Stimulated activated CD4-positive, alpha-beta T cell treated with anti-CD3 and anti-CD28 coated beads, Interleukin-15, amount 100 ng/mL, for 1 hour (primary cell): ENCODE data around the gene CACNA1I.
A peak's percentile ranks its signal among the peaks of the same experiment; 100 is the strongest.

Experiments used
- DNase-seq, 2 donors: peaks; one replicate each; pipeline ENCODE4 v3.0.0-alpha.2; 2020; ENCODE audit warnings: low read depth in 1 of 2, low spot score in 1 of 2

CACNA1I gene

DNA sequence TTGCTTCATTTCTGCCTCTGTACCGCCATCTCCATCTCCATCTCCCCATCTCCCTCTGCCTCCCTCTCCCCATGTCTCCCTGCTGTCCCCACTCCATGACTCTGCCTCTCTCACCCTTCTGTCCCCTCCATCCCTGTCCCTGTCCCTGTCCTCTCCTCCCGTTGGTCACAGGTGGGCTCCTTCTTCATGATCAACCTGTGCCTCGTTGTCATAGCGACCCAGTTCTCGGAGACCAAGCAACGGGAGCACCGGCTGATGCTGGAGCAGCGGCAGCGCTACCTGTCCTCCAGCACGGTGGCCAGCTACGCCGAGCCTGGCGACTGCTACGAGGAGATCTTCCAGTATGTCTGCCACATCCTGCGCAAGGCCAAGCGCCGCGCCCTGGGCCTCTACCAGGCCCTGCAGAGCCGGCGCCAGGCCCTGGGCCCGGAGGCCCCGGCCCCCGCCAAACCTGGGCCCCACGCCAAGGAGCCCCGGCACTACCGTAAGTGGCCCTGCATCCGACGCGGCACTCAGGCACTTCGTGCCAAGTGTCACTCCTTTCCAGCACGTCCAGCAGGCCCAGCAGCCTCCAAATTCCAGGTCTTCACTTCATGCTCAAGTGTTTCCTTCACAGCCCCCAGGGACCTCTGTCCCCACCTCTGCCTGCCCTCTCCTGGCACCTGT, 76.0 kb downstream of the CACNA1I start:
- no peak for DNase-seq

DNA sequence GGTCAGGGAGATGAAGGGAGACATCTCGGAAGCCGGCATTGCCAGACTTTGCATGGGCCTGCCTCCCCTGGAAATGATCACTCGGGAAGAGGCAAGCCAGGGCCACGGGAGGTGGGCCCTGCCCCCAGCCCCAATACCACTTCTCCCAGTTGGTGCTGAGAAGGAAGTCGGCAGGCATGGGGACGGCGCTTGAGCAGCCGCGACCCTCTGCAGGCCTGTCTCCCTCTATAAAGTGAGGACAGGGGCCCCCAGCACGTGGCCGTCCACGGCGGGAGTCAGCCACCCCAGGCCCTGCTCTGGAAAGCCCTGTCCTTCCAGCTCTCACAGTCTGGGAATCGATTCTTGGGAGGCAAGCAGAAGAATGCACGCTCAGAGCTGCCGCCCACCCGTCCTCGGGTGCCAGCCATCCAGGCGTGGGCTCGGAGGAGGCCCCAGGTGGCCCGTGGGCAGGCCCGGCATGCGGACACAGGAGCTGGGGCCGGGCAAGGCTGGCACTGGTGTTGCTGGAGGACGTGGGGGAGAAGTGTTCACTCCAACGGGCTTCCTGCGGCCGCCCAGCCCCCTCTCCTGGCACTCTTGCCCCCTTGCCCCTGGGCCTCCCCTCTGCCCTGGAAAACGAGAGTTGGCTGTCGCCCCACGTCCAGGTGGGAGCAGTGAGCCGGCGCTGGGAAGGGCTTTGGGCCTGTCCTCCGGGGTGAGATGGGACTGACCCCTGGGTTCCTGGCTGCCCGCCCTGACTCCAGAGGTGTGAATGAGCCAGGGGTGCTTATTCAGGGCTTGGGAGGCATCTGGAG, 77.5 kb downstream of the CACNA1I start:
- DNase-seq: no peak

DNA sequence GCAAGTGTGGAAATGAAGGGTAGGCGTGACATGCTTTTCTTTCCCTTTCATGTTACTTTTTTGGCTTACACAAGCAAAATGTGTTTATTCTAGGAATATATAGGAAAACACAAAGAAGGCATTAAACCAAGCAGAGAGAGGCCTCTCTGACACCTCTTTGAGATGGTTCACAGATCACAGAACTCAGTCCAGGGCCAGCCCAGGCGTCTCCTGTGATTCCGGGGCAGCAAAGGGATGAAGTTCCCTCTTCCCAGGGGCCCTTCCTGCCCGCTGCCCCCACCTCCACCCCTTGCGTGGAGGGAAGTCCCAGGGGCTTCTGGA, 78.0 kb downstream of the CACNA1I start:
- DNase-seq: no peak

DNA sequence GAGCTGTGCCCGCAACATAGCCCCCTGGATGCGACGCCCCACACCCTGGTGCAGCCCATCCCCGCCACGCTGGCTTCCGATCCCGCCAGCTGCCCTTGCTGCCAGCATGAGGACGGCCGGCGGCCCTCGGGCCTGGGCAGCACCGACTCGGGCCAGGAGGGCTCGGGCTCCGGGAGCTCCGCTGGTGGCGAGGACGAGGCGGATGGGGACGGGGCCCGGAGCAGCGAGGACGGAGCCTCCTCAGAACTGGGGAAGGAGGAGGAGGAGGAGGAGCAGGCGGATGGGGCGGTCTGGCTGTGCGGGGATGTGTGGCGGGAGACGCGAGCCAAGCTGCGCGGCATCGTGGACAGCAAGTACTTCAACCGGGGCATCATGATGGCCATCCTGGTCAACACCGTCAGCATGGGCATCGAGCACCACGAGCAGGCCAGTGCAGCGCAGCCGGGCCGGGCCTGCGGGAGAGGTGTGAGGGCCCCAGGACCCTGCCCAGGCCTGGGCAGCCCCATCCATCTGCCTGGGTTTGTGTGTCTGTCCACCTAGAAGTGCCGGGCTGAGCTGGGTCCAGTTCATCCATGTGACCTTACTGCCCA, 79.0 kb downstream of the CACNA1I start:
- DNase-seq: no peak

DNA sequence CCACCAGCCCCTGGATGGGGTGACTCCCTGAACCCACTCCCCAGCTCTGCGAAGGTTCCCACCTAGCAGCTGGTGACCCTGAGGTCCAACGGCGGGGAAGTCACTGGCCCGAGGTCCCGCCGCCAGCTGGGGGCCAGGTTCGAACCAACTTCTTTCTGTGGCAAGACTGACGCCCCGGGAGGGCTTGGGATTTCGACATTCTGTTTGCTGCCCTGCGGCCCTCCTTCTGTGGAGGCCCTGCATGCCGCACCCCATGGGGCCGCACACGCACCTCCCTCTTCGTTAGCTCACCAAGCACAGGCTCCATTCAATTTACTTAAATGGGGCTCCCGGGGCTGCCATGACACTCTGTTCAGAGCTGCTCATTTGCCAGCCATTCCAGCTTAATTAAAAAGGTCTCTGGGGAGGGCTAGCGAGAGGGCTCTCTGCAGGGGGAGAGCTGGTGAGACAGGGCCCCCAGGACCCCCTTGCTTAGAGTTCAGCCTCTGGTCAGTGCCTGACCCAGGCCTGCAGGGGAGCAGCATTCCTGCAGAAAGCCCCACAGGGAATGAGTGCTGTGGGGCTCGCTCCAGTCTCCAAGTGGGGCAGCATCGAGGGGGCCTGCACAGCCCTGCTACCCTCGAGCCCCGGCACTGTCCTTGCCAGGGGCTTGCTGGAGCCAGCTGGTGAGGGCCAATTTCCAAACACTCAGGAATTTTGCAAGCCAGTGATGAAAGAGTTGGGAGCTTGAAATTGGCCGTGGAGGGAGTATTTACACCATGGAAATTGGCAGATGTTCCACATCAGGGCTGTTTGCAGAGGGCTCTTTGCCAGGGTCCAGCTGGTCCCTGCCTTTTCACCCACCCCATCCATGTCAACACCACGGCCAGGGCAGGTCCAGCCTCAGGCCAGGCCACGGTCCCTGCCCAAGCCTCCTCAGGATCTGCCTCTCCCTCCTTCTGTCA, 80.8 kb downstream of the CACNA1I start:
- no peak for DNase-seq

DNA sequence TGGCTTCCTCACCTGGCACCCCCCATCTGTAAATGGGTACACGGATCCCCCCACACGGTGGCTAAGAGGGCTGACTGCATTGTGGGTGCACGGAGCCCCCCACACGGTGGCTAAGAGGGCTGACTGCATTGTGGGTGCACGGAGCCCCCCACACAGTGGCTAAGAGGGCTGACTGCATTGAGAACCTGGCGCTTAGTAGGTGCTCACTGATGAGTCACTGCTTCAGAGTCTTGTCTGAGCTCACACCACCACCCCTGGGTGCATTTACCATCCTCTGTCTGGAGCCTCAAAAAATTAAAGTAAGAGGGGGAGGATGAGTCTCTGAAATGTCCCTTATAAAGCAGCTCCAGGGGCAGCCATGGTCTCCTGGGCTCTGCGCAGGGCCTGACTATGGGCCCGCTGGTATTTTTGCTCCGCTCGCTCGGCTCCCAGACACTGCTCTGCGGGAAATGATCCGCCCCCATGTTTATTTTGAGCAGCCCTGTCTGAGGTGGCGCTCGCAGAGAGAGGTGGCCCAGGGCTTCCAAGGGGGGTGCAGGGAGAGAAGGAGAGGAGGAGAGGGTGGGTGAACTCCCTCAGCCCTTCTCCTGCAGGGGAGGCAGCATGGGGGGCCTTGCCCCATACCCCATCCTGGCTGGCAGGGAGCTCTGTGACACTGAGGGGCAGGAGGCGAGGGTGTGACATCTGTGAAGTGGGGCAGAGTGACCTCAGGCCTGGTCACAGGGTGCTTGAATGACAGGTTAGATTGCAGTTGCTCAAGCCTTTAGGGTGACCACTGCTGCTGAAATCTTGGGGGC, 82.6 kb downstream of the CACNA1I start:
- no peak for DNase-seq

DNA sequence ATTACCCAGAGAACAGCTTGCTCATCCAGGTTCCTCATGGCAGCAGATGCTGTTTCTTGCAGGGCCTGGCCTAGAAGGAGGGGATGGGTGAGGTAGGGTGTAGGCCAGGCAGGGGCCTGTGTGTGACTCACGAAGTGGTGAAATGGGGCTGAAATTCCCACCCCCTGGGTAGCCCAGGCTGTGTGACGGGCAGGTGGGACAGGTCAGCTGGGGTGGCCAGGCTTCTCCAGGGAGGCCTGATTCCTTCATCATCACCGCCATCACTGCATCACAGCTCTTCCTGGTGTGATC, 83.2 kb downstream of the CACNA1I start:
- no peak for DNase-seq

DNA sequence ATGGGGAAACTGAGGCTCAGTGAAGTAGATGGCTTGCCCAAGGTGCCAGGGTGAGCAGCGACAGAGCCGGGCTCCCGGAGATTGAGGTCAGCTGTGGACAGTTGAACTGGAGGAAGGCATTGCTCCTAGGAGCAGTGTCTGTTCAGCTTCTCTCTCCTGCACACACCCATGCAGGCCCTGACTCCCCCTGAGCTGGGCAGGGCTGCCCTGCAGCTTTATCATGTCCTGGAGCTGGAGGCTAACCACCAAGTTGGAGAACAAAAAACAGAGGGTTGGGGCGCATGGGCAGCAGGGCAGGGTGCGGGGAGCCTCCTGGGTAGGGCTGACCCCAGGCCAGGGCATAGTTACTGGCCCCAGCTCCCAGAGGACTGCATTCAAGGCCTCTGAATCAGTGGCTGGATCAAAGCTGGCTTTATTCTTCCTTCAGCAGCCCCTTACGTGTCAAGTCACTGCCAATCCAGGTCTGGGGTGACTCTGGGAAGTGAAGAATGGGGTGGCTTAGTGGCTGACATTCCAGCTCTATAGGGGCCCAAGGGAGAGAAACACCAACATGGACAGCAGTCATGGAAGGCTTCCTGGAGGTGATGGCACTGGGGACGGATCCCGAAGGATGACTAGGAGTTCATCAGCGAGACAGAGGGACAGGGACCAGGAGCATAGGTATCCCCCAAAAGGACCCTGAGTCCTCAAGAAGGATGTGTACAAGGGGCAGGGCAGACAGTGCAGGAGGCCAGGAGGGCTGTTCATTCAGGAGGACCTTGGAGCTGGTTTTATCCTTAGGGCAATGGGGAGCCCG, 83.8 kb downstream of the CACNA1I start:
- no peak for DNase-seq

DNA sequence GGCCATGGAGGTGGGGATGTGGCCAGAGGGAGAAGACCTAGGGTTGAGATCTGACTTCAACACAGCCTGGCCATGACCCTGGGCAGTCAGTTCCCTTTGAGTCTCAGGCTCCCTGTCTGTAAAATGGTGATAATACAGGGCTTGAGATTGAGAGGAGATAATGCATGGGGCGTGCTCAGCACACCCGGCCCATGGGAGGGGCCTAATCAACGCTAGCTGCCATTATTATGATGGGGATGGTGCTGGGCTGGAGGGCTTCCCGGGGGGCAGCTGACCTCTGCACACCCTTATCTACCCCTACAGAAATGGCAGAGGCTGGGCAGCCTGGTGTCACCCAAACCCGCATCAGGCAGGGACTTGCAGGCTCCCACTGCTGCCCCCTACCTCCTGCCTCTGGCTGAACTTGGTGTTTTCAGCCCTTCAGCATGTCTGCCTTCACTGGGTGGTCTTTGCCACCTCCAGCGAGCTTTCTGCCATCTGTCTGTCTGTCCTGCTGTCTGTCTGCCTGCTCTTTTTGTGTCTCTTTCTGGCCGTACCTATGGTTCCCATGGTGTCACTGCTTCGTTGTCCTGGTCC, 84.5 kb downstream of the CACNA1I start:
- DNase-seq: no peak

DNA sequence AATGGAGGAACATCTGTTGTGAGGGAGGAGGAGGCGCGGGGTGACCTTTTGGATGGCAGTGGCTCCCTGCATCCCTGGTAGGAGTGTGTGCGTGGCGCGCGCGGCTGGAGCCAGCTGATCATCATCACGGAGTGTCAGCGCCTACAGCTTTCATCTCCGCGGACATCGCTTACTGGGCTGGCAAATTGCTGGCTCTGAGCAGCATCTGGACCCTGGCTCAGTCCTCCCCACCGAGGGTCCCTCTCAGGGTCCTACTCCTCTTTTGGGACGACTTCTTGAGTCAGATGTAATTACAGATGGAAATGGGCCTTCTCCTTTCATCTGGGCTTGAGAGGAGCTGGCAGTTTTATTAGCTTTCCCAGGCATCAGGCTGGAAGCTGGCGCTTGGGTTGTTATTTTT, 85.3 kb downstream of the CACNA1I start:
- no peak for DNase-seq

DNA sequence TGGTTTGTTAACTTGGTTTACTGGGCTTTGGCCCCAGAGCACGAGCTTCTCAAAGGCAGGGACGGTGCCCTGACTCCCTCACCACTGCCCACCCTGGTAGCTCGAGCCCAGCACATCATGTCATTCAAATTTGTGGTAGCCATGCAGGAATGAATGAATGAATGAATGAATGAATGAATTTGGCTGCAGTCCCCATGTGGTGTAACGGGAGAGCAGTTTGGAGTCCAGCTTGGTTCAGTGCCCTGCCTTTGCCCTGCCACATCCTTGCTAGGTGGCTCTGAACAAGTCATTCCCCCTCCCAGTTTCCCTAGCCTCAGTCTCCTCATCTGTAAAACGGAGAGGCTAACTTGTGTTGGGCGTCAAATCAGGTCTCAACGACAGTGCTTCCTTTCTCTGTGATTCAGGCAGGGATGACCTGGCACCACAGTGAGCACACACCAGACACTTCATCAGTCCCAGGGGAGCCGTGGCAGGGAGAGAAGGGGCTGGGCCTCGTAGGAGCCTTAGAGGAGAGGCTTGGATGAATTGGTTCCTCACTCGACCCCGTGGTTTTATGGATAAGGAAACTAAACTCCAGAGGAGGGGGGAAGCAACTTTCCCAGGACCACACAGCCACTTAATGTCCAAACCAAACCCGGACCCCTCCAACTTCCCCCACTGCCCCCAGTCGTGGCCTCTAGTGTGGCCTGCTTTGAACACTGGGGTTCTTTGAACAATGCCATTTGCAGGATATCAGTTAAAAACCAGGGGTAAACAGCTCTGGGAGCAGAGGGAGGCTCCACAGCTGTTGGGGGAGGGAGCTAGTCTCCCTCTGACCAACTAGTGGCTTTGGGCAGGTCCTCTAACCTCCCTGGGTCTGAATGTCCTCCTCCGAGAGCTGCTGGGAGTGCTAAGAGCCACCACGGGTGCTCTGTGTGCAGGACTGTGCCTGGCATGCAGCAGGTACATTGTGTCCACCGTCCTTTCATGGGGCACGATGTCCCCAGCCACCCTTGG, 86.2 kb downstream of the CACNA1I start:
- no peak for DNase-seq

DNA sequence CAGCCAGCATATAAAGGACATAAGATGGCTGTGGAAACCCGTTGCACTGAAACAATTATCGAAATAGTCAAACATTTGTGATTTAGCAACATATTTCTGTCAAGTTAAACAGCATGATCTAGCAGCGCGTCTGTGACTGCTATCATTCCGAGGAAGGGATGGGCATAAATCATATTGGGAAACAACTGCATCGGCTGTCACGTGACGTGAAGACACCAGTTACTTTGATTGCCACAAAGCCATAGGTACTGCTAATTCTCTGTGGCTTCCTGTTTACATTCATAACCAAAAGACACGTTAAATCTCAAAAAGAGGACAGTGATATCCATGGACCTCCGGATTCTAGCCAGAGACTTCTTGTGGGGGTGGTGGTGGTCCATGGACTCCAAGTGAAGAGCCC, 87.8 kb downstream of the CACNA1I start:
- no peak for DNase-seq

DNA sequence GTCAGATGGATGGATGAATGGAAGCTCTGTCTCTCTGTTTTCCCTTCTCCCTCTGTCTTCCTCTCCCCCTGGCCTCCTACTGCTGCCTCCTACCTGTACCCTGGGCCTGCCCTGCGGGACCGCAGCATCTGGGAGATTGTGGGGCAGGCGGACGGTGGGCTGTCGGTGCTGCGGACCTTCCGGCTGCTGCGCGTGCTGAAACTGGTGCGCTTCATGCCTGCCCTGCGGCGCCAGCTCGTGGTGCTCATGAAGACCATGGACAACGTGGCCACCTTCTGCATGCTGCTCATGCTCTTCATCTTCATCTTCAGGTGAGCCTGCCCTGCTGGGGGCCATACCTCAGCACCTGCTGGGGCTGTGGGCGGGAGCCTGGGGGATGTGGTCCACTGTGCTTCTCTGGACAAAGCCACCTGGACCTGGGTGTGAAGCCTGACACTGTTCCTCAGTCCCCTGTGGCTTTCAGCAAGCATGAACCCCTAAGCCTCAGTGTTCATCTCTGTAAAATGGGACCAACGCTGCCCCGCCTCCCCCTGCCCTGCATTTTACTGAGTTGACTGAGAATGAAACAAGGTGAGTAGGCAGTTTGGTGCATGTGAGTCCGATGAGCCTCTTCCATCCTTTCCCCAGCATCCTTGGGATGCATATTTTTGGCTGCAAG, 88.4 kb downstream of the CACNA1I start:
- no peak for DNase-seq

DNA sequence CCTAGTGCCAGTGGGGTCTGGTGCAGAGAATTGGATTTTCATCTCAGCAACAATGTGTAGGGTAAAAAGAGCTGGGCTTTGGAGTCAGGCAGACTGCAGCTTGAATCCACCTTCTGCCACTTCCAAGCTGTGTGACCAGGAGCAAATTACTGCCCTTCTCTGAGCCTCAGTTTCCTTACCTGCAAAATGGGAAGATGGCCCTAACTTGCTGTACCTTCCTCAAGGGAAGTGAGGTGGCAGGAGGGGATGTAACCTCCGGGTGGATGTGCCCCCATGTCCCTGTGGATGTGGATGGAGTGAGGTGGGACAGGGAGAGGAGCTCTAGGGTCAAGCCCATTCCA, 90.9 kb downstream of the CACNA1I start:
- no peak for DNase-seq

DNA sequence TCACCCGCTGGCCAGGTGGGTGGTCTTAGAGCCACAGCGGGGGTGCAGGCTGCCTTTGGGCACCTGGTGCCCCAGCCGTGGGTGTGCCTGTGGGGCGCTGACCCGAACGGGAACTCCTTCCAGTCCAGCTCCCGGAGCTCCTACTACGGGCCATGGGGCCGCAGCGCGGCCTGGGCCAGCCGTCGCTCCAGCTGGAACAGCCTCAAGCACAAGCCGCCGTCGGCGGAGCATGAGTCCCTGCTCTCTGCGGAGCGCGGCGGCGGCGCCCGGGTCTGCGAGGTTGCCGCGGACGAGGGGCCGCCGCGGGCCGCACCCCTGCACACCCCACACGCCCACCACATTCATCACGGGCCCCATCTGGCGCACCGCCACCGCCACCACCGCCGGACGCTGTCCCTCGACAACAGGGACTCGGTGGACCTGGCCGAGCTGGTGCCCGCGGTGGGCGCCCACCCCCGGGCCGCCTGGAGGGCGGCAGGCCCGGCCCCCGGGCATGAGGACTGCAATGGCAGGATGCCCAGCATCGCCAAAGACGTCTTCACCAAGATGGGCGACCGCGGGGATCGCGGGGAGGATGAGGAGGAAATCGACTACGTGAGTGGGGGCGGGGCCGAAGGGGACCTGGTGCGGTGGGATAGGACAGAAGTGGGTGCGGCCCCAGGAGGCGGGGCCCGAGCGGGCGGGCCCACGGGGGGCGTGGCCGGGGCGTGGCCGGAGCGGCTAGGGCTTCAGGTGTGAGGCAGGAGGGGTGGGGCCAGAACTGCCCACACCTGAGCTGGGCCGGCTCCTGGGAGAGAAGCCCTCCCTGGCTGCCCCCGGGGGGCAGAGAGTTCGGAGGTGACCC, 91.5 kb downstream of the CACNA1I start:
- DNase-seq: peak; percentile 61 to 66

DNA sequence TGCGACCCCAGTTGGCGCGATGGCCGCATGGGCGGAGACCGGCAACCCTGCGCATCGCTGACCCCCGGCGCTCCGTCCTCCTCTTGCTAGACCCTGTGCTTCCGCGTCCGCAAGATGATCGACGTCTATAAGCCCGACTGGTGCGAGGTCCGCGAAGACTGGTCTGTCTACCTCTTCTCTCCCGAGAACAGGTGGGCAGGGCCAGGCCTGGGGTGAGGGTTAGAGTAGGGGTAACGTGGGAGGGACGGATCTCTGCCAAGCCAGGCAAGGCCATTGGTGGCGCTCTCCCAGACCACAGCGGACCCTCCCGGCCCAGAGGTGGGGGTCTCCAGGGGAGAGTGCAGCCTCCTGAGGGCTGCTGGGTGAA, 92.1 kb downstream of the CACNA1I start:
- no peak for DNase-seq

DNA sequence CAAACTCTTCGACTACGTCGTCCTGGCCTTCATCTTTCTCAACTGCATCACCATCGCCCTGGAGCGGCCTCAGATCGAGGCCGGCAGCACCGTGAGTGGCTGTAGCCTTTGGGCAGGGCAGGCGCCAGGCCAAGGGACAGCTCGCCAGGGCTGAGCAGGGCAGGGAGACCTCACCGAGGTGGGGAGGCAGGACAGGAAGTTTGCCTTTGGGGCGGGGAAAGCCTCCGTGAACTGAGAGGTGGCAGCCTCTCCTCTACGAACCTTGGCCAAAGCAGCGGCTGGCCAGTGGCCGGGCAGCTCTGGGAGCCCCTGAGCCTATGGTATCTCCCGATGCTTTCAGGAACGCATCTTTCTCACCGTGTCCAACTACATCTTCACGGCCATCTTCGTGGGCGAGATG, 93.2 kb downstream of the CACNA1I start:
- DNase-seq: no peak
